CMK (cell line): ENCODE measurements around the gene CDR2.

Experiments used
- DNase-seq: peaks from one replicate; pipeline ENCODE4 v3.0.0-alpha.2; 2010; ENCODE audit warnings: low read depth

CDR2 gene

DNA sequence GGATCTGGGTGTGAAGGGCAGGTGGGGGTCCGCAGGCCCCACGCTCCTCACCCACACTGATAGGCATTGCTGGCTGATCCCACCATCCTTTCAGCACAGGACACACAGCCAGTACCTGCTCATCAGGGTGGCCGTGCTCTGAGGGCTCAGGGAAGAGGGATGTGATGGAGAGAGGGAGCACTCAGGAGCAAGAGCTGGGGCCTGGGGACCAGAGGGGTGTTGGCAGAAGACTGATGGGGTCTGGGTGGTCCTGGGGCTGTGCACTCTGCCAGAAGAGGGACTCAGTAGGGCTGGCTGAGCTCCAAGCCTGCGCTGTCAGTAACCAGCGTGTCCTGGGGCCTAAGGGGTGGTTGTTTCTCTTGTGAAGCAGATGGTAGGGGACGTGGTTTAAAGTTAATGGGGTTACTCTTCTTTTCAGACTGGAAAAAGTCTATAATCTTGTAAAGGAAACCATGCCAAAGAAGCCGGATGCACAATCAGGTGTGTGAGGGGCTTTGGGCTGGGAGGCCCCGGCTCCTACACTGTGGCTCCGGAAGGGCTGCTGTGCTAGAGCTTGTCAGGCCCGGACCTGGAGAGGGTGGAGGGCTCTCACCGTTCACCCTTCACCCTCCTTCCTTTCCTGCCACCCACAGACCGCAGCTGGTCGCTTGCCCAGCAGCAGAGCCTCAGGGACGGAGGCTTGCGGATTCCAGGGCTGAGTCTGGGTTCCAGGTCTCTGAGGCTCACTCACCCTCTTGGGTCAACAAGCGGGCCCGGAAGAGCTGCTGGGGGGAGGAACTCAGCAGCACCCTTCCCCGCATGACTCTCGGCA is 49.4 kb downstream of the CDR2 start:
- DNase-seq, result no peak

GRCh38 chr16:22323959-22324786 is 50.2 kb downstream of the CDR2 start:
- no peak for DNase-seq

DNA sequence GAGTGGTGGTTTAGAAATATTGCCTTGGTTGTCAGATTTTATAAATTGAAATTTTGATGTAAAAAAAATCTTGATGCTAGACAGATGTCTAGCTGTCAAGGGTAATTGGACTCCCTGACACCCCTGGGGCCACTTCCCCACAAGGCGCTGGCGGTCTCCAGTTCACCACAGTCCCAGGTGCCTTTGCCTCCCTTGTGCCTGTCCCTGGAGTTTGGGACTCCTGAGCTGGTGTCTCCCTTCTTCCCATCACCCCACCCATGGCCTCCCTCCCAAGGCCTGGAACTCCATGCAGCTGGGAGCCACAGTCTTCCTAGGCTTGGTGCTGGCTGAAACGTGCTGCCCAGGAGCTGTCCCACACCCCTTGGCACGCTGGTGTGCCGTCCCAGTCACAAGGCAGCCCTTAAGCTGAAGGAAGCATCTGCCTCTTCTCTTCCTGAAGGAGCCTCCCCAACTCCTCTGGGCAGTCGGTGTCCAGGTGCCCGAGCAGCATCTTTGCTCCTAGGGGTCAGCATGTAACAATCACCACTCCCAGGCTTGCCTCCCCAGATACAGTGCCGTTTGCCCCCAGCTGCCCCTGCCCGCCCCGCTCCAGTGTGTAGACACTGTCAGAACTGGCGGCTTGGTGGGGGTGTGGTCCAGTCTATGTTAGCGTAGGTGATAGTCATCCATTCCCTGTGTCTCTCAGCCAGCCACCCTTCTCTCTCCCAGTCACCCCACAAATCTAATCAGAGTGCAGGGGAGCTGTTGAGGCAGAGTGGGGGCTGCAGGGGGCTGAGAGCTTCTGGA is 51.1 kb downstream of the CDR2 start:
- no peak for DNase-seq

GRCh38 chr16:22322741-22323140 is 51.7 kb downstream of the CDR2 start:
- no peak for DNase-seq

DNA sequence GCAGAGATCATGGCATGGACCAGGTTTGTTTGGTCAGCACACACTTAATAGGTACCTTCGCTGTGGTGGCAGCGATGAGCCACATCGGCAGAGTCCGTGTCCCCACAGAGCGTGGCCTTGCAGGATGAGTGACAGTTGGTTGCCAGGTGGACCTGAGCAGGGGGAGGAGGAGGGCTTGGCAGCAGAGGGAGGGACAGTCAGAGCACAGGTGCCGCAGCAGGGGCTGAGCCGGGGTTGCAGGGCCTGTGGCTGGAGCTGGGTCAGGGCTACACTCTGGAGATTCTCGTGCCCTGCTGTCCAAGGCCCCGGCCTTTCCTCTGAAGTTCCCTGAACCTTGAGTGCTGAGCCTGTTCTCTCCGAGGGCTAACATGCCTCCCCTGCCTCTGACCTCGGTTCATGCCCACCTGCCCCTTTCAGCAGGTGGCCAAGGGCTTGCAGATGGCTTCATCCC is 52.4 kb downstream of the CDR2 start:
- DNase-seq, result no peak

DNA sequence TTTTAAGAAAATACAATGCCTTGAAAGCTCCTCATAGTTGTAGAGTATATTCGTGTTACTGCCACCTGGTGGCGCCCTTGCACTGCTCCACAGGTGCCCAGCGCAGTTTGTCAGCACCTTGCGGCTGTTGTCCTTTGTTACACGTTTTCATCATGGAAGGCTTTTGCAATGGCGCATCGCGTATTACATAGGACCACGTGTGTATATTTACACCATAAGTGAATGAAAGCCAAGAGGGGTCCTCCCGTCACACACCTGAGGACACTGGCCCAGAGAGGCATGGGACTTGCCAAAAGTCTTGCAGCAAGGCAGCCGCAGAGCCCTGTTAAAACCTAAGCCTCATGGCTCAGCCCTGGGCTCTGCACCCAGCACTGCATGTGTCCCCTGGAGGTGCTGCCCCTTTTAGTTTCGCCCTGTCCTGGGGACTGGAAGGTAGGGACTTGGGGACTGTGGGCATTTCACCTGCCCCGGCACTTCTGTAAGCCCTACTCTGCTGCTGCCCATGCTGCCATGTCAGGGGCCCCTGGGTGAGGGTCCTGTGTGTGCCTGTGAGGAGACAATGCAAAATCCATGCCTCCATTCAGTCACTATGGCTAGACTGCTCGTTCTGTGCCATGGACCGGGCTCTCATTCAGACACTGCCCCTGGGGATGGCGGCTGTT is 52.9 kb downstream of the CDR2 start:
- DNase-seq, result peak; percentile 30

GRCh38 chr16:22320572-22321339 is 53.7 kb downstream of the CDR2 start:
- no peak for DNase-seq

GRCh38 chr16:22318690-22319358 is 55.6 kb downstream of the CDR2 start:
- no peak for DNase-seq

GRCh38 chr16:22317625-22318024 is 56.8 kb downstream of the CDR2 start:
- DNase-seq, result no peak

GRCh38 chr16:22317001-22317530 is 57.4 kb downstream of the CDR2 start:
- no peak for DNase-seq

- no peak for DNase-seq
Observed at GRCh38 chr16:22316411-22316811, 58.0 kb downstream of the CDR2 start.

DNA sequence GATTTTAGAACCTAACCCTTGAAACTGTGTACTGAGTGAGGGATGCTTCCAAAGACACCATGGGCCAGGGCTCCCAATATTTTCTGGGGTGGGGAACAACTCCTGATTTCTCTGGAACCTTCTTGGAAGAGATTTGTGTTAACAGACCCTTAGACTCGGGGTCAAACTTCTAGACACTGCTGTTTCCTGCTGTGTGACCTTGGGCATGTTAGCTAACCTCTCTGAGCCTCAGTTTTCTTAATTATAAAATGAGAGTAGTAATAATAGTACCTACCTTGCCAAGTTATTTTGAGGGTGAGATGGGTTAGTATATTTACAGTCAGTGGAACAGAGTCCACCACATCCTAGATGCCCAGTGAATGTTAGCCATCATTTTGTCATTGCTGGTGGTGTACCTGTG is 58.4 kb downstream of the CDR2 start:
- no peak for DNase-seq

- DNase-seq, result no peak
Observed at GRCh38 chr16:22314661-22315626, 59.5 kb downstream of the CDR2 start.

DNA sequence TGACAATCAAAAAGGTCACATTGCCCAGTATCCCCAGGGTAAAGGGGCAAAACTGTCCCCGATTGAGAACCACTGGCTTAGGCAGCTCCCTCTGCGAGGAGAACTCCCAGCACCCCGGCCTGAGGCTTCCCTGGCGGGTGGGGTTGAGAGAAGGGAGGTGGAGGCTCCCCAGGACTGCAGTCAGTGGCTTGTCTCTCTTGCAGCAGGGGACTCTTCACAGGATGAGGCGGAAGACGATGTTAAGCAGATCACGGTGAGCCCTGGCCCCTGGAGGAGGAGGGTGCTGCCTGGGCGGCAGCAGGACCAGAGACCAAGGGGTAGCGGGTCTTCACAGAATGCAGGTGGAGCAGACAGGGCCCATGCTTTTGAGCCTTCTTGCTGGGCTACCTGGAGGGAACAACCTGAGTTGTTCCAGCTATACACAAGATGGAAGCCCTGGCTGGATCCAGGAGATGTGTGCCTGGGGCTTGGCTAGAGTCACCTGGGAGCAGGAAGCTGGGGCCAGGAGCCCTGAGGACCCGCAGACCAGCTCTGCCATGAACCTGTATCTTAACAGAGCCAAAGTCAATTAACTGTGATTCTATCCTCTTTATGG is 60.4 kb downstream of the CDR2 start:
- DNase-seq, result no peak

- no peak for DNase-seq
Observed at GRCh38 chr16:22312897-22313781, 61.3 kb downstream of the CDR2 start.

GRCh38 chr16:22311520-22311919 is 62.9 kb downstream of the CDR2 start:
- no peak for DNase-seq

- no peak for DNase-seq
Observed at GRCh38 chr16:22308824-22309520, 65.4 kb downstream of the CDR2 start.
